OCI-LY1 (cell line): Measurements from ENCODE around the gene MARS1.

Source experiments
- EZH2 ChIP-seq: fragments of 200-600 bp; sonication (generic), shearing (Covaris generic); IDR thresholded peaks from 2 replicates; pipeline ENCODE4 v1.8.0; 2017; ENCODE audit warnings: borderline replicate concordance, mixed run types, mild to moderate bottlenecking, antibody characterized with exemption, low read length, moderate library complexity, mixed read lengths
- TF ChIP-seq, protein P1 (sequence below): fragments of 200-600 bp; sonication (generic), shearing (Covaris generic); IDR thresholded peaks from 2 replicates; pipeline ENCODE4 v1.5.1; 2017; ENCODE audit warnings: mild to moderate bottlenecking, antibody characterized with exemption, low read length, moderate library complexity, mixed read lengths

DNA sequence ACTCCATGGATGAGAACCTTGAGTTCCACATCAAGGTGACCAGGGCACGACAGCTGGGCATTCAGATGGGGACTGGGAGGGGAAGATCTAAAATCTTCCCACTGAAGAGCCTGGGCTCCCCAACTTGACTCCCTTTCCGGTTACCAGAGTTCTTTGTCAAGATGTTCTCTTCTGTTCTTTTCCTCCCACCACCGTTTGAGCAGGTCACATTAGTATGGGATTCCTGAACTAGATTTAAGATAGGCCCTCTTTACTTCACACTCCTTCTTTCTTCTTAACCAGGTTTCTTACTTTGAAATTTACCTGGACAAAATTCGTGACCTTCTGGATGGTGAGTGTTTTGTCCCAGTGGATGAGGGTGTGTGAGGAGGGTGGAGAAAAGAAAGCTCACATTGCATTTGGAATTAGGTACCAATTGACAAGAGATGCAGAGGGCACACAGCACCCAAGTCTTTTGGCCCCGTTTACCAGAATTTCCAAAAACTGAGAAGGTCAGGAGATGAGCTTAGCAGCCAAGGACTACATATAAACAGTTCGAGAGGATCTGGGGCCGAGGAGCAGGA, 76.4 kb downstream of the MARS1 start:
- TF ChIP-seq, protein P1, sequence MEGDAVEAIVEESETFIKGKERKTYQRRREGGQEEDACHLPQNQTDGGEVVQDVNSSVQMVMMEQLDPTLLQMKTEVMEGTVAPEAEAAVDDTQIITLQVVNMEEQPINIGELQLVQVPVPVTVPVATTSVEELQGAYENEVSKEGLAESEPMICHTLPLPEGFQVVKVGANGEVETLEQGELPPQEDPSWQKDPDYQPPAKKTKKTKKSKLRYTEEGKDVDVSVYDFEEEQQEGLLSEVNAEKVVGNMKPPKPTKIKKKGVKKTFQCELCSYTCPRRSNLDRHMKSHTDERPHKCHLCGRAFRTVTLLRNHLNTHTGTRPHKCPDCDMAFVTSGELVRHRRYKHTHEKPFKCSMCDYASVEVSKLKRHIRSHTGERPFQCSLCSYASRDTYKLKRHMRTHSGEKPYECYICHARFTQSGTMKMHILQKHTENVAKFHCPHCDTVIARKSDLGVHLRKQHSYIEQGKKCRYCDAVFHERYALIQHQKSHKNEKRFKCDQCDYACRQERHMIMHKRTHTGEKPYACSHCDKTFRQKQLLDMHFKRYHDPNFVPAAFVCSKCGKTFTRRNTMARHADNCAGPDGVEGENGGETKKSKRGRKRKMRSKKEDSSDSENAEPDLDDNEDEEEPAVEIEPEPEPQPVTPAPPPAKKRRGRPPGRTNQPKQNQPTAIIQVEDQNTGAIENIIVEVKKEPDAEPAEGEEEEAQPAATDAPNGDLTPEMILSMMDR: no peak
- no peak for TF ChIP-seq EZH2
